ENCODE data around the gene AUH.
A peak's percentile ranks its signal among the peaks of the same experiment; 100 is the strongest.
"Not testable (repeated sequence)": the region's sequence is repeated elsewhere in the genome, so short reads cannot be mapped to it uniquely, and the experiment has no call there.

The AUH gene

DNA sequence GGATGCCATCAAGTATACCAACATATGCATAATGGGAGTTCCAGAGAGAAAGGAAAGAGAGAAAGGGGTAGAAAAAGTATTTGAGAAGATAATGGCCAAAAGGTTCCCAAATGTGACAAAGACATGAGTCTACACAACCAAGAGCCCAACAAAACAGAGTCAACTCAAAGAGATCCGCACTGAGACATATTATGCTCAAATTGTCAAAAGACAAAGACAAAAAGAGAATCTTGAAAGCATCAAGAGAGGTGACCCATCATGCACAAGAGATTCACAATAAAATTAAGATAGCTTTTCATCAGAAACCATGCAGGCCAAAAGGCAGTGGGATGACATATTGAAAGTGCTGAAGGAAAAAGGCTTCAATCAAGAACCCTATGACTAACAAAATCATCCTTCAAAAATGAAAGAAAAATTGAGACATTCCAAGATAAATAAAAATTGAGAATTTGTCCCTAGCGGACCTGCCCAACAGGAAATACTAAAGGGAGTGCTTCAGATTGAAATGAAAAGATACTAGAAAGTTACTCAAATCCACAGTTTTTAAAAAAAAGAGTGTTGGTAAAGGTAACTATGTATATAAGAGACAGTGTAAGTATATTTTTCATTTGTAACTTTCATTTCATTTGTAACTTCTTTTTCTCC lies 160.9 kb downstream of the AUH start:
- no peak for DNase-seq

DNA sequence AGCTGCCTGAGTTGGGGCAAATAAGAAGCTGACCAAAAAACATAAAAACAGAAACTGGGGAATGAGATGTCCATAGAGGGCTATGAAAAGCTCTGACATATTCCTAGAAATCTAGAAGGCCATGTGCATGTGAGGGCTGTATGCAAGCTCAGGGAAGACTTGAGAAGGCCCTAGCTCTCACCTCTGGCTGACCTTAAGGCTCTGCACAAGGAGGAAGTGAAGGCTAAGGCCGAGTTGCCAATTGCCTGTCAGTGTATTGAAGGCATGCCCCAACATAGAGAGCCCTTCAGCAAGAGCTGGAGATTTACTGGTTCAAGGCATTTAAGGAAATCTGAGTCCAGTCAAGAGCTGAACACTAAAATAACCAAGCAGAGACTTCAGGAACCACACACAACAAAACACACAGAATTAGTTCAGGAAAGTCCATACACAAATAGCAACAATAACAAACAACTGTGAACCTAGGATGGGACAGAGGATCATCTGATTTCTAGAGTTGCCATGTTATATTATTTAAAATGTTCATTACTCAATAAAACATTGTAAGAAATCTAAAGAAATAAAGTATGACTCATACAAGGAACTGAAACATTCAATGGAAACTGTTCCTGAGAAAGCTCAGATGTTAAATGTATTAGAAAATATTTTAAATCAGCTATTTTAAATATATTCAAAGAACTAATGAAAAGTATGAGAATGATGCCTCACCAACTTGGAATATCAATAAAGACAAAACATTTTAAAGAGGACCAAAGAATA lies 161.8 kb downstream of the AUH start:
- no peak for DNase-seq

DNA sequence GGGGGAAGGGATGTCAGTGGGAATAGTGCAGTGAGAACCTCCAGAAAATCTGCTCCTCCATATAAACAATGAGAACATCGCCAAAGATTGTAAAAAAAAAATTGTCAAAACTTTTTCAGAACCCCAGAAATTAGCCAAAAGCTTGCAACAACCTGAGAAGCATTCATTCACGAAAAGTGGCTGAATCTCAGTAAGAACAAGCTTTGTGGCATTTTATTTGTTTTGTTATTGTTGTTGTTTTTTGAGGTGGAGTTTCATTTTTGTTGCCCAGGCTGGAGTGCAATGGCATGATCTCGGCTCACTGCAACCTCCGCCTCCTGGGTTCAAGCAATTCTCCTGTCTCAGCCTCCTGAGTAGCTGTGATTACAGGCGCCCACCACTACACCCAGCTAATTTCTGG lies 162.8 kb downstream of the AUH start:
- not testable (repeated sequence) for DNase-seq

DNA sequence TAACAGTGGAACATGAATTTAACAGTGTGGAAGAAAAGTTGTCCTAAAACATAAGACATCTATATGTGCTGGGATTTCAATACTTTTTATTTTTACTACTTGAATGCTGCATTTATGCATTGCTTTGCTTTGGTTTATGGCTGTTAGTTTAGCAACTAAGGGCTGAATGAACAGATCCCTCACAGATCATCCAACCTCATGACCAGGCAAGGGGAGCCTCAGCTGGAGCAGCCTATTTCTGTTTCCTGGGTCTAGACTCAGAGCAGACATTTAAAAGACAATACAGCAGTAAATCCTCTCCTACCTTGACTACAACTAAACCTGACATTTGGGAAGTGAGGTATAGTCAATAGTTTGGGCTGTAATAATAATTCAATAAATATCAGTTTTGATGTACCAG lies 163.3 kb downstream of the AUH start:
- DNase-seq, result no peak

DNA sequence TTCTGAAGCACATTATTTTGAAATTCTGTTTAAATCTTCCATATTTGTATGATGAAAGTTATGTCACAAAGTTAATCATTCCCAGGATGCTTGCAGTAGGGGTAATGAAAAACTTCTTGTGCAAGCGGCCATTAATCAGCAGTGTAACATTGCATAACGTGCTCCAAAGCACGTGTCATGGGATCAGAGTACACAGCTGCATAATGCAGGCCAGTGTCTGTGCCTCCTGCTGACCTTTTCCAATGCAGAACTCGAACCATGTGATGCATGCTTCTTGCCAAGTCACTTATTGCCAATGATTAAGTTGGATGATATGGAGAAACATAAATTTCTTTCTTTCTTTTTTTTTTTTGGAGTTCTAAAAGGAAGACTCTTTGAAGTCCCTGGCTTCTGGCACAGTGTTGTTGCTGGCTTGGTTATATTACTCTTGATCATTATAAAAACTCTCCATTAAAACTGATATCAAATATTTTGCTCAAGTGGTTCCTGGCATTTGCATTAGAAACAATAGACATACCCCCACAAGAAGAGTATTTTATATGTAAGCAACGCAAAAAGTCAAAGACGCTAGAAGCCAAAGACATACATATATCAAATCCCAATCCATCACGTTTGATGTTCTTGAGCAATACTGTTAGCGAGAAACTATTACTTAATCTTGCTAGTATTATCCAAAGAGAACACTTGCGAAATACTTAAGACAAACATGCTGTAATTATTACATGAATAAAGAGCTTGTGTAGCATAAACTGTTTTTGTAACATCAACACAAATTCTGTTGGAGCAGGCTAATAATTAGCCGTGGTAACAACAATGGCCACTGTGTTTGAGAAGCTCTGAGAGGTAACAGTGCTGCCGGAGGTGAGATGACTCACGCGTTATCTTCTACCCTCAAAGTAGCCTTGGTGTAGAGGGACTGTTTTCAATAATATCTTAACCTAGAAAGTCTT lies 164.2 kb downstream of the AUH start:
- peak; percentile 58 for DNase-seq

DNA sequence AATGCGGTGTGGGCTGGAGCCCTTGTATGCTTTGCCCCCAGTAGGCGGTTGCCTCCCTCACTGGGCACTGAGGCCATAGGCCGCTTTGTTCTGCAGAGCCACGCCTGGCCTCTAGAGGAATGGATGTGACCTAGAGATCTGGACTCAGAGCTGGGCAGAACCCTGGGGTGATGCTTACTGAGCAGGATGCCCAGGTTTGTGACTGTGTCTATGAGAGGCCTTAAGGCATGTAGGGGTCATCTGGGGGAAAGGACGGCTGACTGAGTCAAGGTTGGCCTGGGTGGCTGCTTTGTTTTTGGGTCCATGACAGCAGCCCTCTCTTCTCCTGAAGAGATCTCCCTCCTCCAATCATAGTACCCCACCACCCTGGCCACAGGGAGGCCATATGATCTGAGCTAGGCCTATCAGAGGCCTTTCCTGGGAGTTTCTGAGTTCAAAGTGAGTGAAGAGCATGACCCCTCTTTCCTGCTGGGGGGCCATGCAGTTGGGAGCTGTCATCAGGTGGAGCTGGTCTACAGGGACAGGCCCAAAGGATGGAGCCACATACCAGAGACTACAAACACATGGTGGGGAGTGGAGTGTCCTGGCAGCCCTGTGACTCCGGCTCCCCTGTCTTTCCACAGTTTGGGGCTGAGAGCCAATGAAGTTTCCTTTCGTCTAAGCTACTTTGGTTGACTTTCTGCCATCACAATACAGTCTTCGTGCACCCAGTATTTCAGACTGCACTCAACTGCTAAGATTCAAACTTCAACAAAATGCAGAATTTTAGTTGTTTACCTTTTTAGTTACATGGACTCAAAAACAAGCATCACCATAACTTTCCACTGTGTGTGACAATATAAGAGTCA lies 165.4 kb downstream of the AUH start:
- DNase-seq, result no peak

DNA sequence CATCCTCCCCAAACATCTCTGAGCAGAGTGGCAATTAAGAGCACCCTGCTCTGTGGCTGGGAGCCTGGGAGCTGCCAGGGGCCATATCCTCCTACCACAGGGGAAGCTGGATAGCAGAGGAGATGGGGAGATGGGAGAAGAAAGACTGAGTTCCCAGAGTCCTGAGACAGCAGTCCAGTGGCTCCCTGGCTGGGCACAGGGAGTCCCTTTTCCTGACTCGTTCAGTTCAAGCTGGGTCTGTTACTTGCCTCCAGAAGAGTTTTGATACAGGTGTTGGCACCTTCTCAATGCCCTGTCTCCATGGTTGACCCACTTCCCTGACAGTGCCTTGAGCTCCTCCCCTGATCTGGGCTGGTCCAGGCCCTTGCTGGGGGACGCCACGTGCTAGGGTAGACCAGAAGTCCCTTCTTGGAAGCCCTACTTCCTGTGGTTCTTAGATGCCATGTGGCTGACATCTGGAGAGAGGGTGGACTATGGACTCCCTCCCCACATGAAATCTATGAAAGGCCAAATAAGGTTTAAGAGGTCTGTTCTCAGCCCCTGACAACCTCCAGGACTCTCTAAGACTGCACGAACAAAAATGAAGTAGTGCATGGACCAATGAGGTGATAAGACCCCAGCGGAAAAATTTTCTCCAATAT lies 166.2 kb downstream of the AUH start:
- no peak for DNase-seq

DNA sequence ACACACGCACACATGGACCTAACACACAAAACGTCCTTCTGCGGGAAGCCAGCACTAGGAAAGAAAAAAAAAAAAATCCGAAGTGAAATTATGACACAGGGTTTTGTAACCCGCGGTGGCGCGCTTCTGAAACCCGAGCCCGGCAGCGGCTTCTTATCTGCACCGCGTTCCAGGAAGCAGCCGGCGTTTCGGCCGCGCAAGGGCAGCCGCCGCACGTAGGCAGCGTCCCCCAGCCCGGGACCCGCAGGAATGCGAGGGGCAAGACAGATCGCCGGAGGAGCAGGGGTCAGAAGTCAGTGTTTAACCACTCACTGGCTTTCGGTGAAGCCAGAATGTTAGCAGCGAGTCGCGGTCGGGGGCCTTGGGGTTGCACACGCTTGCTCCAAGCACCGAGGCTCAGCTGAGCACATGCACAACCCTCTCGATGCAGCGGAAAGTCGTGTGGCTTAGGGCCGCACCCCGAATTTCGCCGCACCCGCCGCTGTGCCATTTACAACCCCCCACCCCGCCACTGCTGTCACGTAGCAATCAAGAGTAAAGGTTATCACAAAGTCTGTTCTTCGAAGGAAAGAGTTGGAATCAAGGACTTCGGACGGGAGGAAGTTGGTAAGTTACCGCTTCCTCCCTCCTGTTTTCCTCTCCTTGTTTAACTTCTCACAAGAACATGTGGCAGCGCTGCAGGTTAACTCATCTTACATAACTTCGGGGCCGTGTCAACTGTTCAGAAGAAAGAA lies 167.9 kb downstream of the AUH start:
- DNase-seq, result peak; percentile 63

DNA sequence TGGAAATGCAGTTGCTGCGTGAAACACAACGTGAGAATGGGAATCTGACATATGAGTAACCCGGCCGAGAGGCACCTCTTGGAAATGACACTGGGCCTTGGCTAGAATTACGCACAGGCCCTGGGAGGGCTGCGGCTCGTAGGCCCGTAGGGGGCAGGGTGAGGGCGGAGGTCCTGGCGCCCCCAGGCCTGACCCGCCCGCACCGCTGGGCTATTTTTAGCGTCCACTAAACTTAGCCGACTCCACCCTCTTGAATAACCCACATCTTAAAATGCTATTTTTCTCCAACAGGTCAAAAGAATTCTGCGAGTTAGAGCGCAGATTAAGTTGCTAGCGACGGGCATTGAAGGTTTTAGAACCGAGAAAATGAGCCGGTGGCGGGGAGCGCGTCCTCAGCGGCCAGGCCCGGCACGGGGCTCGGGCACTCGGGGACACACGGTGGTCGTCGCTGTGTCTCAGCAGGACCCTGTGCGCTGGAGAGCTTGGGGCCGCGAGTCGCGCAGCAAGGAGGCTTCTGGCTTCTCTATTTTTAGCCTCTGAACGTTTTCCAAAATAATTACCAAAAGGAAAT lies 168.5 kb downstream of the AUH start:
- peak; percentile 58 for DNase-seq

DNA sequence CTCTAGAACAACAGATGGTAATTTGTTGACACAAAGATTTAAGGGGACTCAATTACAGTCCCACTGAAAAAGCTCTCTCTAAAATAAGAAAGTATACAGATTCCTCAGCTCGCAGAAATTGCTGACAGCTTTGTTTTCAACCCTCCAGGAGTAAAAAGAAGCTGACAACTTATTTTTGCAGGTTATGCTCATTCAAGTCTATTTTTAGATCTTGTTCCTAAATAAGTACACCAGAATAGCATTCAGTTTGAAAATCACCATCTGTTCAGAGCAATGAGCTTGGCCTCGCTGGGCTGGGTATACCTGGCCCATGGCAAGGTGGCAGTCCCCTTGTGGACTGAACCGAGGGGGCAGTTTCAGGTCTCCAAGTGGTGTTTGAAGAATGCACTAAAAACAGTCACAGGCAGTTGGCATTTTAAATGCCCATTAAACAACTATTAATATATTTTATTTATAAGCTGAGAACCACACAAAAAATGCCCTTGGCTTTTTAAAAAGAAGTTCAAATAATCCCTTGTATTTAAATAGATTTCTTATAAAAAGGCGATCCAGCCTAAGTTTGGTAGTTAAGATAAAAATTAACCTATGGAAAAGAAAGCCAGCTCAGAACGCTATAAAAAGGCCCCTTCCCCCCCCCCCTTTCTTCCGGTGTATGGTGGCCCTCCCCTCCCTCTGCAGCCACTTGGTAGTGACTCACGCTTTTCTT lies 169.2 kb downstream of the AUH start:
- peak; percentile 27 for DNase-seq

DNA sequence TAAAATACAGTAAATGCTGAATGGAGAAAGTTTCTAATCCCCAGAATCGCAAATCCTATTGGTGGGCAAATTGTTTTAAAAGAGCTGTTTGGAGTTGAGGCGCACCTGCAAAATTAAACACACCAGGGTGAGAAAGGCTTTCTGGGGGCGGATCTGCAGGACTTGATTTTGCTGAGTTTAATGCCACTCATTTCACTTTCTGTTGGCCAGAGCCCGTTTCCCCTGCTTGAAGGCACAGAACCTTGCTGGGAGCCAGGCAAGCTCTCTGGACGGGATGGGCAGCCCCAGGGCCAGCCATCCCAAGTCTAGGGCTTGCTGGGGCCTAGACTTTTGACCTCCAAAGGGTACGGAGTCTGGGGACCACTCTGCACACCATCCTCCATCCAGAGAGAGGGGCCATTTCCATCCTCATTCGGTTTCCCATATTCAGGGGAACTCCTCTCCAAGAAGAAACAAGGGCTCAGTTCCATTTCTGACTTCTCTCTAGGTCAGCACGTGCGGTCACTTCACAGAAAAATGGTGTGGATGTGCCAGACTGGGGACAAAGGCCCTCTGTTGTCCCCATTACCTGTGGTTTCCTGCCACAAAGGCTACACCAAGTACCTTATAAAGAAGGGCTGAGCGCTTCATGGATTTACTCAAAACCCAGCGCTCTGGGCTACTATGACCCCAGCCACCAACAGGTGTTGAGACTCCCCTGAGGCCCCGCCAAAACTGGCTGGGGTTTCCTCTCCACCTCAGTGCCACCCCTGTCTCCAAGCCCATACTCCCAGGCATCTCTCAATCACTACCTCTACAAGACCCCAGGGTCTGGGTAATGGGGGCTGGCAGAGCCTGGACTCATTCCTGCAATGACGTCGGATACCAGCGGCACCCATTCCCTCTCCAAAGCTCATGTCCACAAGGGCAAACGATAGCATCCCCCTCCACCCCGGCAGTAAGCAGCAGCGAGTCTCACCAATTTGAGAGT lies 170.0 kb downstream of the AUH start:
- no peak for DNase-seq

DNA sequence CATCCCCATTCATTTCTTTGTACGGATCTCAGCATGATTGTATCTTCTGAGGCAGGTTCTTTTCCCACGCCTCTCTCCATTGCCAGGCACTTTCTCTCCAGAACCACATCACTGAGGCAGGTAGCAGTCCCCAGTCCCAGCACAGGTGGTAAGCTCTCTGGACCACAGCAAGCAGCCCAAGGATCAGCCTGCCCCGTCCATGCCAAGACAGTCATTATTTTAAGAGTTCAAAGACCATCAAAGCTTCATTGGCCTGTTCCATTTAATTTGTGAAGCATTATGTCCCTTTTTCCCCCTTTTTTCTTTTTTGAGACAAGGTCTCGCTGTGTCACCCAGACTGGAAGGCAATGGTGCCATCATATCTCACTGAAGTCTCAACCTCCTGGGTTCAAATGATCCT lies 171.7 kb downstream of the AUH start:
- no peak for DNase-seq

DNA sequence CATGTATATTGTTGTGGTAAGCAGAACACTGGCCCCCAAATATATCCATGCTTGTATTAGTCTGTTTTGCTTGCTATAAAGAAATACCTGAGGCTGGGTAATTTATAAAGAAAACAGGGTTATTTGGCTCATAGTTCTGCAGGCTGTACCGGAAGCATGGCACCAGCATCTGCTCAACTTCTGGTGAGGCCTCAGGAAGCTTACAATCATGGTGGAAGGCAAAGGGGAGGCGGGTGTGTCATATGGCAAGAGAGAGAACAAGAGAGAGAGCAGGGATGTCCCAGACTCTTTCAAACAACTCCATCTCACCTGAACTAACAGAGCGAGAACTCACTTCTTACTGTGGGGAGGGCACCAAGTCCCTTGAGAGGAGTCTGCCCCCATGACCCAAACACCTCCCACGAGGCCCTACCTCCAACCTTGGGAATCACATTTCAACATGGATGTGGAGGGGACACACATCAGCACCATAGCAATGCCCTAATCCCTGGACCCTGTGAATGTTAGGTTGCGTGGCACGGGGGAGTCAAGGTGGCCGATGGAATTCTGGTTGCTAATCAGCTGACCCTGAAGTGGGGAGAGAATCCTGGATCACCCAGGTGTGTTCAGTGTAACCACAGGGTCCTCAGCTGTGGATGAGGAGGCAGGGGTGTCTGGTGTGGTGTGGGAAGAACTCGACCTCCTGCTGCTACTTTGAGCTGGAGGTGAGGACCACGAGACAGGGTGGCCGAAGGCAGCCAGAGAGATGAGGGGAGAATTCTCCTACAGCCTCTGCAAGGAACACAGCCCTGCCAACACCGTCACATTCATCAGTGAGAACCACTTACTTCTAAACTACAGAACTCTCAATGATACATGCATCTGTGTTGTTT lies 172.8 kb downstream of the AUH start:
- DNase-seq, result no peak

DNA sequence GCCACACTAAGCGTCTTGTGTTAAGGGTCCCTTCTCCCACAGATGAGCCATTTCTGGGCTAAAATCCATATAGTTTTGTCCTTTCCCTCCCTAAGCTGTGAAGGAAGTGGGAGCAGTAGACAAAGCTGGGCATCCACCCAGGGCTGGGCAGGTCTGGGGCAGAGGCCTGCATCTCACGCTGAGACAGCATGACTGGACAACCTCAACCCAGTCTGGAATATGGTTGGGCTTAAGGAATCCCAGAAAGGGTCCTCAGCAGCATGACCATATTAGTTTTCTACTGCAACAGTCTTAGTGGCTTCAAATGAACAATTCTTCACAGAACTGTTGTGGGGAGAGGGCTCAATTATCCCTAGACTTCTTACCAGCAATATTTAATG lies 173.8 kb downstream of the AUH start:
- no peak for DNase-seq

DNA sequence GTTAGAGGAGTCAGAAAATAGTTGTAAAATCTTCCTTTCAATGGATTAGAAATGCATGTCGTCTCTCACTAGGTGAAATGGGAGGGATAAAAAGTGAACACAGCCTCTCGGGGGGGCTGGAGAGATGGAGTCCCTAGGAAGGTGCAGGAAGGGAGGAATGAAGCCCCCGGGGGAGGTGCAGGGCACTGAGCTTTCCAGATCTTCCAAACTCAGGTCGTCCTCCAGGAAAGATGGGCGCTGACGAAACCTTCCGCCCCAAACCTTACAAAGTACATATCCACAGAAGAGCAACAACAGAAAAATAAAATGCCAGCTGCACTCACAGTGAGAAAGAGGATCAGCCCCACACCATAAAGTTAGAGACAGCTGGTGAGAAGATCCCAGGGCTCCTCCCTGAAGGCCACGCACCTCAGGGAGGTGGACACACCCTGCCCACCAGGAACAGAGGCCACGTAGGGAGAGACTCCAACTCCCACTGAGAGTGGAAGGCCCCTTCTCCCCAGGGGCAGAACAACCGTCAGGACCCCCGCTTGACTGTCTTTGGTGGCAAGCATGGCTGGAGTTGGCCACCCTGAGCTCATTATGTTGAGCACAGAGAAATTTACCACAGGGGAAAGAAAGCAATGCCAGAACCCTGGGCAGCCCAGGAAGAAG lies 174.3 kb downstream of the AUH start:
- DNase-seq, result no peak

DNA sequence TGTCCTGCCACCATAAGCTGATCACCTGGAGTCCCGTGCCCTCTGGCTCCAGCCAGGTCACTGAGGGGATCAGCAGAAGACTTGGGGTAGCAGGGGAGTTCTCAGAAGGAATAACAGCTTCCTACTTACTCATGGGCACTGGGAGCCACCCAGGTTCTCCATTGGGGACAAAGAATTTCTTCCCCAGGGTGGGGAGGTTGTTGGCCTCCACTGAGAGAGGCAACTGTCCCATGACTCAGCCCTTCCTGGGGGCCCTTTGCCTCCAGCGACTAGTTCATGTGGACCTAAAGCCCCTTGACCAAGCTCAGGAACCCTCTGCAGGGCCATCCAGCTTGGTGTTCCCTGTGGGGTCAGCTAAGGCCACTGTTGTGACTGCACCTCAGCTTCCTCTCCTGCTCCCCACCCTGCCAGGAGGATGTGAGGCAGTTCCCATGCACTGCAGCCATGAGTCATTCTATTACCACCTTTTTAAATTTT lies 175.0 kb downstream of the AUH start:
- no peak for DNase-seq

DNA sequence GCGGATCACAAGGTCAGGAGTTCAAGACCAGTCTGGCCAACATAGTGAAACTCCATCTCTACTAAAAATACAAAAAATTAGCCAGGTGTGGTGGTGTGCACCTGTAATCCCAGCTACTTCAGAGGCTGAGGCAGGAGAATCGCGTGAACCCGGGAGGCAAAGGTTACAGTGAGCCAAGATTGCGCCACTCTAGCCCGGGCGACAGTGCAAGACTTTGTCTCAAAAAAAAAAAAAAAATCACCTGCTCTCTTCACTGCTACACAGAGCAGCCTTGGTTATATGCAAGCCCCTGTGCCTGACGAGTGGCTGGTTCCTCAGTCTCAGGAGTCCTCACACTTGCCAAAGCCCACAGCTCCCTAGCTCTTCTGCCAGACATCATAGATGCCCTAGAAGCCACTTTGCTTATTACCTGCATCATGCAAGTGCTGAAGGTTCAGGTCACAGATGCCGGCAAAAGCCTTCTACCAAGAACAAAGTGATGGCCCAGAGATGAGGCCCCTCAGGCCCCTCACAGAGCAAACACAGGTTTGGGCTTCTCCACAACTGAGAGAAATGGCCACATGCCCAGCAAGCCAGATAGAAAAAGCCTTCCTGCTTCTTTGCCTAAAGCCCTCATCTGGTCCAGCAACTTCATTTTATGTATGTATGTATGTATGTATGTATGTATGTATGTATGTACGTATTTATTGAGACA lies 176.4 kb downstream of the AUH start:
- DNase-seq, result no peak

Measured in NCI-H510A treated with DMSO at 0.1 percent for 48 hours (cell line).